OCI-LY3 (cell line): ENCODE measurements around the gene TMEM74B.

Experiments
- EZH2phosphoT487 ChIP-seq: fragments of 200-600 bp; shearing (Covaris generic); IDR thresholded peaks from 2 replicates; pipeline ENCODE4 v1.6.1; 2018; ENCODE audit warnings: antibody characterized with exemption, mixed run types, low read depth
- TF ChIP-seq, protein P1 (sequence below): fragments of 200-600, 300-600 bp; sonication (generic); IDR thresholded peaks from 2 replicates; pipeline ENCODE4 v1.5.1; 2014; ENCODE audit warnings: antibody characterized with exemption, low read length, low read depth

- TF ChIP-seq, protein P1, sequence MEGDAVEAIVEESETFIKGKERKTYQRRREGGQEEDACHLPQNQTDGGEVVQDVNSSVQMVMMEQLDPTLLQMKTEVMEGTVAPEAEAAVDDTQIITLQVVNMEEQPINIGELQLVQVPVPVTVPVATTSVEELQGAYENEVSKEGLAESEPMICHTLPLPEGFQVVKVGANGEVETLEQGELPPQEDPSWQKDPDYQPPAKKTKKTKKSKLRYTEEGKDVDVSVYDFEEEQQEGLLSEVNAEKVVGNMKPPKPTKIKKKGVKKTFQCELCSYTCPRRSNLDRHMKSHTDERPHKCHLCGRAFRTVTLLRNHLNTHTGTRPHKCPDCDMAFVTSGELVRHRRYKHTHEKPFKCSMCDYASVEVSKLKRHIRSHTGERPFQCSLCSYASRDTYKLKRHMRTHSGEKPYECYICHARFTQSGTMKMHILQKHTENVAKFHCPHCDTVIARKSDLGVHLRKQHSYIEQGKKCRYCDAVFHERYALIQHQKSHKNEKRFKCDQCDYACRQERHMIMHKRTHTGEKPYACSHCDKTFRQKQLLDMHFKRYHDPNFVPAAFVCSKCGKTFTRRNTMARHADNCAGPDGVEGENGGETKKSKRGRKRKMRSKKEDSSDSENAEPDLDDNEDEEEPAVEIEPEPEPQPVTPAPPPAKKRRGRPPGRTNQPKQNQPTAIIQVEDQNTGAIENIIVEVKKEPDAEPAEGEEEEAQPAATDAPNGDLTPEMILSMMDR: no peak
- no peak for TF ChIP-seq EZH2phosphoT487
Measured at GRCh38 chr20:1163653-1164052, 21.1 kb downstream of the TMEM74B start.
